Endothelial cell of umbilical vein (primary cell): ENCODE results near the gene ADM2. TPM values are rescaled to one million over a fixed set of nuclear protein-coding genes. Genes with fewer than 3 reads are reported as not detected.

ENCODE experiments used
- BruUV-seq: library from RNA; stranded (reverse); fragments of 400-500 nt; replicated peaks from 2 replicates; lab custom pipeline; 2021; lab: Mats Ljungman, UMichigan
- CTCF ChIA-PET: fragments of 300-600, 350-600 bp; sonication (Branson Sonifier 250); formaldehyde crosslinking; loops from one replicate; lab custom pipeline; 2021; ENCODE audit warnings: antibody characterized with exemption, inconsistent platforms; lab: Charles Lee
- POLR2A ChIA-PET: fragments of 300-600, 350-600 bp; sonication (Branson Sonifier 250); formaldehyde crosslinking; loops from one replicate; lab custom pipeline; 2021; ENCODE audit warnings: antibody characterized with exemption, inconsistent platforms; lab: Charles Lee
- DNase-seq: peaks from one replicate; pipeline ENCODE4 v3.0.0-alpha.2; 2011; ENCODE audit warnings: low read depth, low spot score
- FAIRE-seq: peaks from 2 replicates; lab custom pipeline; 2011; peaks lifted over from hg19 to GRCh38; lab: Jason Lieb, UNC
- H2AFZ ChIP-seq: 2 replicates; pipeline ENCODE4 v1.6.0; 2012; ENCODE audit warnings: low read depth, low read length, control low read depth, inconsistent platforms
- H3K27ac ChIP-seq: 2 replicates; pipeline ENCODE4 v1.5.1; 2011; ENCODE audit warnings: low read depth, mild to moderate bottlenecking, control low read depth, low read length, moderate library complexity; ENCODE audit not compliant: insufficient read depth
- H3K27me3 ChIP-seq, 2 experiments: 2 replicates each; pipeline versions ENCODE4 v1.6.0 to v1.6.1; 2011; ENCODE audit warnings: low read length in 2 of 2, mixed read lengths in 1 of 2; ENCODE audit not compliant: control insufficient read depth in 2 of 2, insufficient read depth in 2 of 2
- H3K36me3 ChIP-seq, 2 experiments: 2 replicates in 1 of 2; 3 replicates in 1 of 2; pipeline ENCODE4 v1.5.1; 2011; ENCODE audit warnings: low read length in 2 of 2, mild to moderate bottlenecking in 1 of 2, moderate library complexity in 1 of 2; ENCODE audit not compliant: control insufficient read depth in 2 of 2, insufficient read depth in 2 of 2; ENCODE audit errors: extremely low read depth in 1 of 2
- H3K4me1 ChIP-seq: 3 replicates; pipeline ENCODE4 v1.5.1; 2011; ENCODE audit warnings: mild to moderate bottlenecking, low read length; ENCODE audit not compliant: control insufficient read depth, insufficient read depth; ENCODE audit errors: extremely low read depth
- H3K4me2 ChIP-seq: 2 replicates; pipeline ENCODE4 v1.6.1; 2011; ENCODE audit warnings: low read length, control low read depth, mixed read lengths; ENCODE audit not compliant: insufficient read depth
- H3K4me3 ChIP-seq, 3 experiments: fragments of 200-600 bp in 1 of 3; sonication (generic), shearing (Covaris generic) in 1 of 3; replicated peaks in 1 of 3; 2 replicates each; pipeline ENCODE4 v1.5.1; 2011 to 2016; ENCODE audit warnings: control low read depth in 3 of 3, low read length in 3 of 3, mild to moderate bottlenecking in 2 of 3, inconsistent platforms in 1 of 3, low read depth in 1 of 3, moderate library complexity in 1 of 3; ENCODE audit not compliant: insufficient read depth in 1 of 3
- H3K79me2 ChIP-seq: 2 replicates; pipeline ENCODE4 v1.6.0; 2012; ENCODE audit warnings: low read length, inconsistent platforms; ENCODE audit not compliant: control insufficient read depth, insufficient read depth
- H3K9ac ChIP-seq: replicated peaks from 2 replicates; pipeline ENCODE3; 2011; ENCODE audit warnings: low read length, control low read depth; ENCODE audit not compliant: insufficient read depth; ENCODE audit errors: extremely low read depth
- H3K9me1 ChIP-seq: replicated peaks from 3 replicates; pipeline ENCODE4 v1.6.0; 2011; ENCODE audit warnings: mild to moderate bottlenecking, low read length; ENCODE audit not compliant: control insufficient read depth, insufficient read depth; ENCODE audit errors: extremely low read depth
- H3K9me3 ChIP-seq: replicated peaks from 2 replicates; pipeline ENCODE4 v1.5.1; 2012; ENCODE audit warnings: low read length, inconsistent platforms; ENCODE audit not compliant: control insufficient read depth, insufficient read depth
- H4K20me1 ChIP-seq: replicated peaks from 2 replicates; pipeline ENCODE3; 2011; ENCODE audit warnings: mild to moderate bottlenecking, low read length; ENCODE audit not compliant: control insufficient read depth, insufficient read depth; ENCODE audit errors: extremely low read depth
- EZH2 ChIP-seq: IDR thresholded peaks from 2 replicates; pipeline ENCODE4 v1.6.1; 2012; ENCODE audit warnings: borderline replicate concordance, low read depth, mild to moderate bottlenecking, moderate library complexity, low read length, inconsistent platforms; ENCODE audit not compliant: severe bottlenecking
- FOS ChIP-seq: IDR thresholded peaks from 2 replicates; pipeline ENCODE4 v1.6.1; 2011; ENCODE audit warnings: mild to moderate bottlenecking, low read length, moderate library complexity, borderline replicate concordance; ENCODE audit not compliant: insufficient read depth
- GATA2 ChIP-seq: IDR thresholded peaks from 2 replicates; pipeline ENCODE4 v1.7.0; 2011; ENCODE audit warnings: low read depth, mild to moderate bottlenecking, moderate library complexity, mixed read lengths, low read length; ENCODE audit not compliant: insufficient read length, insufficient read depth
- JUN ChIP-seq: IDR thresholded peaks from 2 replicates; pipeline ENCODE4 v1.6.1; 2011; ENCODE audit warnings: borderline replicate concordance, low read depth; ENCODE audit not compliant: insufficient read length, insufficient read depth
- MYC ChIP-seq: IDR thresholded peaks from one replicate; pipeline ENCODE4 v1.6.1; 2011; ENCODE audit warnings: mild to moderate bottlenecking, low read depth, low read length
- POLR2A ChIP-seq: IDR thresholded peaks from 2 replicates; pipeline ENCODE4 v1.6.1; 2012; ENCODE audit warnings: low read depth, mild to moderate bottlenecking, control low read depth, low read length
- POLR2AphosphoS5 ChIP-seq: IDR thresholded peaks from 2 replicates; pipeline ENCODE4 v1.6.1; 2012; ENCODE audit warnings: low read depth, mild to moderate bottlenecking, control low read depth, low read length, moderate library complexity; ENCODE audit not compliant: insufficient read depth
- dilution Hi-C: fragments of 300-500 bp; cut with MboI; formaldehyde crosslinking; loops from one replicate; pipeline ENCODE4 v1.15.0; 2019; ENCODE audit warnings: low sequenced_read_pairs; ENCODE audit not compliant: extremely low pct_ligation_motif_present
- intact Hi-C: fragments of 100-400 bp; cut with micrococcal nuclease; formaldehyde crosslinking; loops from one replicate; pipeline ENCODE4 v1.10.0; 2022
- polyA plus RNA-seq, 4 experiments: library from polyadenylated mRNA; depleted of rRNA in 3 of 4; stranded (reverse) in 3 of 4; unstranded in 1 of 4; fragments of >200 nt; gene quantifications; 2 replicates each; pipeline versions ENCODE4 v1.2.1 to v1.2.3, GENCODE V29; 2011 to 2012; ENCODE audit warnings: missing spikeins in 1 of 4
- total RNA-seq: library from RNA; stranded (reverse); gene quantifications from 2 replicates; pipeline ENCODE4 v1.2.3, GENCODE V29; 2021
- TF ChIP-seq, protein P1 (sequence below), 2 donors: IDR thresholded peaks; 1 replicate in 1 of 2; 2 replicates in 1 of 2; pipeline ENCODE4 v1.5.1; 2011; ENCODE audit warnings: low read length in 2 of 2, mild to moderate bottlenecking in 2 of 2, moderate library complexity in 2 of 2, control low read depth in 1 of 2, inconsistent platforms in 1 of 2, low read depth in 1 of 2; ENCODE audit not compliant: insufficient read depth in 1 of 2; ENCODE audit errors: extremely low read depth in 1 of 2
- TF ChIP-seq, protein P2 (sequence below): IDR thresholded peaks from 2 replicates; pipeline ENCODE4 v1.6.1; 2011; ENCODE audit not compliant: insufficient read depth, insufficient read length

Gene ADM2
- total and polyA plus RNA-seq, 2 donors (not counting 3 experiments of a cell fraction or from before 2014, with no cell fraction given): 0.28 to 1.5 TPM

- Histone ChIP-seq H3K4me2 (no peak overlapping the region), H3K4me3 (no peak overlapping the region), H3K27me3 (no peaks in the 10 kb centered on the region), H3K36me3 (no peaks in the 10 kb centered on the region), H3K9ac (no peak overlapping the region), H3K9me3 (no peaks in the 10 kb centered on the region), H2AFZ (no peak overlapping the region), H3K27ac (no peak overlapping the region), H4K20me1 (no peaks in the 10 kb centered on the region), H3K9me1 (no peaks in the 10 kb centered on the region), H3K4me1 (no peaks in the 10 kb centered on the region), H3K79me2 (no peaks in the 10 kb centered on the region)
- intact Hi-C loops (no loop called here), dilution Hi-C loops (no loop called here)
- FAIRE-seq (no peak), DNase-seq (no peak)
- ChIA-PET POLR2A (no interaction called here), CTCF (no interaction called here)
- TF ChIP-seq JUN (no peak), GATA2 (no peak), POLR2A (no peak), EZH2 (no peak), POLR2AphosphoS5 (no peak), MYC (no peak), FOS (no peak)
- TF ChIP-seq, protein P1, sequence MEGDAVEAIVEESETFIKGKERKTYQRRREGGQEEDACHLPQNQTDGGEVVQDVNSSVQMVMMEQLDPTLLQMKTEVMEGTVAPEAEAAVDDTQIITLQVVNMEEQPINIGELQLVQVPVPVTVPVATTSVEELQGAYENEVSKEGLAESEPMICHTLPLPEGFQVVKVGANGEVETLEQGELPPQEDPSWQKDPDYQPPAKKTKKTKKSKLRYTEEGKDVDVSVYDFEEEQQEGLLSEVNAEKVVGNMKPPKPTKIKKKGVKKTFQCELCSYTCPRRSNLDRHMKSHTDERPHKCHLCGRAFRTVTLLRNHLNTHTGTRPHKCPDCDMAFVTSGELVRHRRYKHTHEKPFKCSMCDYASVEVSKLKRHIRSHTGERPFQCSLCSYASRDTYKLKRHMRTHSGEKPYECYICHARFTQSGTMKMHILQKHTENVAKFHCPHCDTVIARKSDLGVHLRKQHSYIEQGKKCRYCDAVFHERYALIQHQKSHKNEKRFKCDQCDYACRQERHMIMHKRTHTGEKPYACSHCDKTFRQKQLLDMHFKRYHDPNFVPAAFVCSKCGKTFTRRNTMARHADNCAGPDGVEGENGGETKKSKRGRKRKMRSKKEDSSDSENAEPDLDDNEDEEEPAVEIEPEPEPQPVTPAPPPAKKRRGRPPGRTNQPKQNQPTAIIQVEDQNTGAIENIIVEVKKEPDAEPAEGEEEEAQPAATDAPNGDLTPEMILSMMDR (IDR thresholded peaks at IDR 0.05; ENCODE audit: extremely low read depth in 1 of 2, insufficient read depth in 1 of 2, low read depth in 1 of 2, low read length in 2 of 2): no peak
- TF ChIP-seq, protein P2, sequence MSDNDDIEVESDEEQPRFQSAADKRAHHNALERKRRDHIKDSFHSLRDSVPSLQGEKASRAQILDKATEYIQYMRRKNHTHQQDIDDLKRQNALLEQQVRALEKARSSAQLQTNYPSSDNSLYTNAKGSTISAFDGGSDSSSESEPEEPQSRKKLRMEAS: no peak
- no TSS peak for BruUV-seq
These were observed 9.4 kb downstream of the ADM2 start for GRCh38 chr22:50490531-50491308.
